Thyroid gland (tissue), 4 donors: ENCODE measurements around the gene PRODH.
"Not testable (repeated sequence)": the region's sequence is repeated elsewhere in the genome, so short reads cannot be mapped to it uniquely, and the experiment has no call there.

Experiments used
- POLR2A ChIP-seq, 2 donors: fragments of 450-650 bp; IDR thresholded peaks; one replicate each; pipeline ENCODE4 v1.6.1; 2017; ENCODE audit warnings: antibody characterized with exemption in 2 of 2, mild to moderate bottlenecking in 2 of 2, moderate library complexity in 1 of 2
- TF ChIP-seq, protein P1 (sequence below), 6 experiments: fragments of 200-600 bp in 3 of 6; fragments of 450-650 bp in 3 of 6; sonication (generic) in 3 of 6; IDR thresholded peaks; one replicate each; pipeline ENCODE4 v1.5.1; 2016 to 2019; ENCODE audit warnings: antibody characterized with exemption in 6 of 6, mild to moderate bottlenecking in 2 of 6, inconsistent platforms in 1 of 6, moderate library complexity in 1 of 6

DNA sequence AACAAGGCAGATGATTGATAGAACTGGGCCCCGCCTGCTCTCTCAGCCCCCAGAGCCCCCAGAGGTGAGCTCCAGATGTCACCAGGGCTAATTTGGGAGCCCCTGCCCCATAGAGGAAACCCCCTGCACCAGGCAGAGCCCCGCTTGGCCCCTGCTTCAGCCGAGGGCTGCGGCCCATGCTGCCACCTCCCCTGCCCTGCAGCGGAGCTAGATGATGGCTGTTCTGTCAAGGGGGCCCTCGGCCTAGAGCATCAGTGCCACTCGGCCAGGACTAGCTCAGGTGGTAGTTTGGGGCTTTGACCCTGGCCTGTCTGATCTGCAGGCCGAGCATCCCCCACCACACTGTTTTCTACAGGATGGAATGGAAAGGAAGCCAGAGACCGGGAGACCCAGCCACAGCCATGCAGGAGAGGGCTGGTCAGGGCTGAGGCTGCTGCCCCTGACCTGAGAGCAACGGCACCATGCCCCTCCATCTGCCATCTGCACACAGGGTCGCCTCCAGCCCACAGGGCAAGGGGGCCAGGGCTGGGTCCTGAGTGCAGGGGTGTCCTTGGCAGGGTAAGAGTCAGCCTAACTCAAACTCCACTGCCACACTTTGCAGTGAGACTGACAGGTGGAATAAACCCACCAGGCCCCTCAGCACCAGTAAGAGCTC is 24.2 kb upstream of the PRODH start:
- TF ChIP-seq POLR2A (IDR thresholded peaks at IDR 0.05): not testable (repeated sequence)
- TF ChIP-seq, protein P1, sequence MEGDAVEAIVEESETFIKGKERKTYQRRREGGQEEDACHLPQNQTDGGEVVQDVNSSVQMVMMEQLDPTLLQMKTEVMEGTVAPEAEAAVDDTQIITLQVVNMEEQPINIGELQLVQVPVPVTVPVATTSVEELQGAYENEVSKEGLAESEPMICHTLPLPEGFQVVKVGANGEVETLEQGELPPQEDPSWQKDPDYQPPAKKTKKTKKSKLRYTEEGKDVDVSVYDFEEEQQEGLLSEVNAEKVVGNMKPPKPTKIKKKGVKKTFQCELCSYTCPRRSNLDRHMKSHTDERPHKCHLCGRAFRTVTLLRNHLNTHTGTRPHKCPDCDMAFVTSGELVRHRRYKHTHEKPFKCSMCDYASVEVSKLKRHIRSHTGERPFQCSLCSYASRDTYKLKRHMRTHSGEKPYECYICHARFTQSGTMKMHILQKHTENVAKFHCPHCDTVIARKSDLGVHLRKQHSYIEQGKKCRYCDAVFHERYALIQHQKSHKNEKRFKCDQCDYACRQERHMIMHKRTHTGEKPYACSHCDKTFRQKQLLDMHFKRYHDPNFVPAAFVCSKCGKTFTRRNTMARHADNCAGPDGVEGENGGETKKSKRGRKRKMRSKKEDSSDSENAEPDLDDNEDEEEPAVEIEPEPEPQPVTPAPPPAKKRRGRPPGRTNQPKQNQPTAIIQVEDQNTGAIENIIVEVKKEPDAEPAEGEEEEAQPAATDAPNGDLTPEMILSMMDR (IDR thresholded peaks at IDR 0.05): not testable (repeated sequence)
